Karpas-422 (cell line): ENCODE data around the gene ARPC4. TPM values are rescaled to one million over a fixed set of nuclear protein-coding genes. Genes with fewer than 3 reads are reported as not detected.

ENCODE experiments used
- DNase-seq: peaks from one replicate; pipeline ENCODE4 v3.0.0-alpha.2; 2015
- H2AFZ ChIP-seq: fragments of 200-600 bp; sonication (generic); 2 replicates; pipeline ENCODE4 v1.6.1; 2014; ENCODE audit warnings: antibody characterized with exemption, low read length, mixed read lengths
- H3K27ac ChIP-seq: fragments of 200-600 bp; sonication (generic); 2 replicates; pipeline ENCODE4 v1.5.1; 2014; ENCODE audit warnings: mild to moderate bottlenecking, low read length, moderate library complexity
- H3K27me3 ChIP-seq: fragments of 200-600 bp; sonication (generic); 2 replicates; pipeline ENCODE4 v1.6.1; 2014; ENCODE audit warnings: low read length, mixed read lengths
- H3K36me3 ChIP-seq: fragments of 200-600 bp; sonication (generic); 2 replicates; pipeline ENCODE4 v1.6.1; 2014; ENCODE audit warnings: low read length, mixed read lengths; ENCODE audit not compliant: insufficient read depth
- H3K4me1 ChIP-seq: fragments of 200-600 bp; sonication (generic); 2 replicates; pipeline ENCODE4 v1.6.1; 2014; ENCODE audit warnings: mild to moderate bottlenecking, low read length, mixed read lengths
- H3K4me2 ChIP-seq: fragments of 200-600 bp; sonication (generic); 2 replicates; pipeline ENCODE4 v1.6.1; 2014; ENCODE audit warnings: low read length, low read depth, mild to moderate bottlenecking; ENCODE audit not compliant: poor library complexity, severe bottlenecking
- H3K4me3 ChIP-seq: fragments of 200-600 bp; sonication (generic); 2 replicates; pipeline ENCODE4 v1.5.1; 2014; ENCODE audit warnings: mild to moderate bottlenecking, antibody characterized with exemption, low read length, mixed read lengths
- H3K79me2 ChIP-seq: fragments of 200-600 bp; sonication (generic); 2 replicates; pipeline ENCODE4 v1.6.1; 2014; ENCODE audit warnings: mild to moderate bottlenecking, low read length, mixed read lengths
- H3K9ac ChIP-seq: fragments of 200-600 bp; sonication (generic); 2 replicates; pipeline ENCODE4 v1.6.0; 2014; ENCODE audit warnings: low read length
- H3K9me2 ChIP-seq: fragments of 200-600 bp; sonication (generic), shearing (Covaris generic); replicated peaks from 2 replicates; pipeline ENCODE4 v1.6.0; 2014; ENCODE audit warnings: mild to moderate bottlenecking, low read length, moderate library complexity; ENCODE audit not compliant: insufficient read depth
- H3K9me3 ChIP-seq: fragments of 300-700, 200-600 bp; sonication (generic); 2 replicates; pipeline ENCODE4 v1.6.1; 2014; ENCODE audit warnings: low read length, mixed read lengths
- H4K20me1 ChIP-seq: fragments of 200-600 bp; sonication (generic); 2 replicates; pipeline ENCODE4 v1.6.1; 2014; ENCODE audit warnings: mild to moderate bottlenecking, antibody characterized with exemption, low read length, low read depth; ENCODE audit not compliant: insufficient read depth
- total RNA-seq: library from RNA; depleted of rRNA; stranded (reverse); fragments of >200 nt; shearing (Covaris generic); gene quantifications from 2 replicates; pipeline ENCODE4 v1.2.3, GENCODE V29; 2014; ENCODE audit warnings: low replicate concordance

The ARPC4 gene
- total RNA-seq, 1 experiment from 2014 or later: 102 TPM

DNA sequence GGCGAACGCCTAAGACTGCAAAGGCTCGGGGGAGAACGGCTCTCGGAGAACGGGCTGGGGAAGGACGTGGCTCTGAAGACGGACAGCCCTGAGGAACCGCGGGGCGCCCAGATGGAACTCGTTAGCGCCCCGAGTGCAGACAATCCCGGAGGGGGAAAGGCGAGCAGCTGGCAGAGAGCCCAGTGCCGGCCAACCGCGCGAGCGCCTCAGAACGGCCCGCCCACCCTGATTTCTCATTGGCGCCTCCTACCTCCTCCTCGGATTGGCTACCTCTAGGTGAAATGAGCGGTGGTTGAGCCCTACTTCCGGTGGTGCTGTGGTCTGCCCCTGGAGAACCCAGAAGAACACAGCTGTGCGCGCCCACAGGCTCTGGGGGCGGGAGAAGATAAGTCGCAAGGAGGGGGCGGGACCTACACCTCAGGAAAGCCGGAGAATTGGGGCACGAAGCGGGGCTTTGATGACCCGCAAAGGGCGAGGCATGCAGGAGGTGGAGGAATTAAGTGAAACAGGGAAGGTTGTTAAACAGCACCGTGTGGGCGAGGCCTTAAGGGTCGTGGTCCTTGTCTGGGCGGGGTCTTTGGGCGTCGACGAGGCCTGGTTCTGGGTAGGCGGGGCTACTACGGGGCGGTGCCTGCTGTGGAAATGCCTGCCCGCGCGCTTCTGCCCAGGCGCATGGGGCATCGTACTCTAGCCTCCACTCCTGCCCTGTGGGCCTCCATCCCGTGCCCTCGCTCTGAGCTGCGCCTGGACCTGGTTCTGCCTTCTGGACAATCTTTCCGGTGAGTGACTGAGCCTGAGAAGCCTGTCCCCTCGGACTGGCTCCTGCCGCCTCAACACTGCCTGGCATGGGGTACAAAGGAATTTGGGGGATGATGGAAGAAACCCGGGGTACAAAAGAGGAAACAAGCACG lies 43.0 kb upstream of the ARPC4 start, which contains the start of gene OGG1:
TSS of gene OGG1 (plus strand) at position 308 of the 911 bp plus-strand sequence. CDS start at position 643, 335 bp downstream.
- peaks cover 32% of the 10 kb centered on the region for H3K4me1 ChIP-seq
- no peaks in the 10 kb centered on the region for H3K27me3 ChIP-seq
- H4K20me1 ChIP-seq: no peaks in the 10 kb centered on the region
- H3K4me3 ChIP-seq: peak within 1 kb of the TSS; percentile 75
- H3K4me2 ChIP-seq: peak within 1 kb of the TSS; percentile 87
- peak within 1 kb of the TSS; percentile 55; the same call in 1 of the 2 replicates for H2AFZ ChIP-seq
- DNase-seq: peak; percentile 99
- peaks cover 22% of the 10 kb centered on the region; the same call in 1 of the 2 replicates for H3K36me3 ChIP-seq
- H3K9me3 ChIP-seq: no peaks in the 10 kb centered on the region
- peak within 1 kb of the TSS; percentile 72 for H3K27ac ChIP-seq
- peaks cover 19% of the 10 kb centered on the region for H3K79me2 ChIP-seq
- H3K9ac ChIP-seq: peak within 1 kb of the TSS; percentile 80
- H3K9me2 ChIP-seq: no peaks in the 10 kb centered on the region

DNA sequence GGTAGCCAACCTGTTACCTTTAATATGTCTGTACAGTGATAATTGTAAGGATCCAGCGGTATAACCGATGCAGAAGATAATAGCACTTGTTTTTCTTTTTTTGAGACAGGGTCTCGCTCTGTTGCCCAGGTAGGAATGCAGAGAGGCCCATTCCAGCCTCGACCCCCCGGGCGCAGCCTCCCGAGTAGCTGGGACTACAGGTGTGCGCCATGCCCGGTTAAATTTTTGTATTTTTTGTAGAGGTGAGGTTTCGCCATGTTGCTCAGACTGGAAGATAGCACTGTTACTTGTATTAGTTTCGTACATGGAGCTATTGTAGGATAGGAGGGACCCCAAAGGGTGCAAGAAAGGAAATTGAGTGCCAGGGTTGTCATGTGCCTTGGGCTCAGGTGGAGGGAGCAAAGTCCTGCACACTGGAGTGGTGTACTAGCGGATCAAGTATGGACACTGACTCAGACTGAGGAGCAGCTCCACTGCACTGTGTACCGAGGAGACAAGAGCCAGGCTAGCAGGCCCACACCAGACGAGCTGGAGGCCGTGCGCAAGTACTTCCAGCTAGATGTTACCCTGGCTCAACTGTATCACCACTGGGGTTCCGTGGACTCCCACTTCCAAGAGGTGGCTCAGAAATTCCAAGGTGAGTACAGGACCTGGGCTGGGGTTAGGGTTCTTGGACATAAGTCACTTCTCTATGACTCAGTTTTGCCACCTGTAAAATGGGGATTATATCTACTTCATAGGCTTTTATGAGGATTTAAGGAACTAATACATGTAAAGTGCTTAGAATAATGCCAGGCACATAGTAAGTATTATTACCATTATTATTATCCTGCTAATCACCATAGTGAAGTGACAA lies 42.1 kb upstream of the ARPC4 start:
- Histone ChIP-seq H3K36me3 (peaks cover 21% of the 10 kb centered on the region; the same call in 1 of the 2 replicates), H2AFZ (peak overlapping the region; percentile 55; the same call in 1 of the 2 replicates), H3K4me3 (peak overlapping the region; percentile 75), H3K27ac (peak overlapping the region; percentile 72), H4K20me1 (no peaks in the 10 kb centered on the region), H3K4me2 (peak overlapping the region; percentile 87), H3K79me2 (peaks cover 19% of the 10 kb centered on the region), H3K9ac (peak overlapping the region; percentile 80), H3K9me2 (no peaks in the 10 kb centered on the region), H3K27me3 (no peaks in the 10 kb centered on the region), H3K4me1 (peaks cover 32% of the 10 kb centered on the region), H3K9me3 (no peaks in the 10 kb centered on the region)
- DNase-seq: no peak

DNA sequence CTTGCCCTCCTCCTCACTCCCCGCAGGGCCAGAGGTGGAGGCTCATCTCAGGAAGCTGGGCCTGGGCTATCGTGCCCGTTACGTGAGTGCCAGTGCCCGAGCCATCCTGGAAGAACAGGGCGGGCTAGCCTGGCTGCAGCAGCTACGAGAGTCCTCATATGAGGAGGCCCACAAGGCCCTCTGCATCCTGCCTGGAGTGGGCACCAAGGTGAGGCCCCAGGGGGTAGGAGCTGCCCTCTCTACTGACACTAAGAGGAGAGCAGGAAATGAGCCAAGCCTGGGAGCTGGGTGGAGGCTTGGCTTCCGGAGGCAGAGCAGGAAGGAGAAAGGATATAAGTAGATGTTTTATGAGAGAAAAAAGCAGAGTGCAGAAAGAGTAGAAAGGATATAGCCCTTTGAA lies 38.2 kb upstream of the ARPC4 start:
- no peak overlapping the region for H3K4me3 ChIP-seq
- H3K9ac ChIP-seq: no peak overlapping the region
- H4K20me1 ChIP-seq: no peaks in the 10 kb centered on the region
- H3K9me2 ChIP-seq: no peaks in the 10 kb centered on the region
- no peak for DNase-seq
- peaks cover 19% of the 10 kb centered on the region for H3K79me2 ChIP-seq
- H2AFZ ChIP-seq: no peak overlapping the region
- H3K27ac ChIP-seq: no peak overlapping the region
- peaks cover 25% of the 10 kb centered on the region for H3K4me1 ChIP-seq
- H3K4me2 ChIP-seq: no peak overlapping the region
- peaks cover 9% of the 10 kb centered on the region for H3K36me3 ChIP-seq
- H3K27me3 ChIP-seq: no peaks in the 10 kb centered on the region
- no peaks in the 10 kb centered on the region for H3K9me3 ChIP-seq

DNA sequence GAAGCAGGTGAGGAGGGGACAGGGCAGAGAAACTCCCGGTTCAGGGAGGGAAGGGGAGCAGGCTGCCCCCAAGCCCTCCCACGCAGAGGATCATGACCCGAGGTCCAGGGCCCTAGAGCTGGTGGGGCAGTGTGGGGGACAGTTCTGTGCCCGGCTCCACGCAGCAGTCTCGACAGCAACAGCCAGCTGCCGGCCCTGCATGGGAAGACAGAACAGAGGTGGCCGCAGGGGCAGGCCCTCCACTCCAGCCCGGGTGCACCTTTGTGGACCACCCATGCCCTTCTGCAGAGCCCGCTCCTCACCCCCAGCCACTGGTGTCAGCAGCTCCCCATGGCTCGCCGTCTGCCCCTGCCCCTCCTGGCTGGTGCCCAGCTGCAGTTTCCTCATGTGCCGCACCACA lies 35.5 kb upstream of the ARPC4 start:
- H4K20me1 ChIP-seq: no peaks in the 10 kb centered on the region
- no peak overlapping the region for H3K27ac ChIP-seq
- no peak overlapping the region for H2AFZ ChIP-seq
- H3K4me3 ChIP-seq: no peak overlapping the region
- H3K36me3 ChIP-seq: peaks cover 9% of the 10 kb centered on the region
- no peak overlapping the region for H3K9ac ChIP-seq
- no peaks in the 10 kb centered on the region for H3K79me2 ChIP-seq
- H3K9me3 ChIP-seq: no peaks in the 10 kb centered on the region
- H3K4me2 ChIP-seq: no peak overlapping the region
- peaks cover 3% of the 10 kb centered on the region for H3K4me1 ChIP-seq
- H3K27me3 ChIP-seq: no peaks in the 10 kb centered on the region
- no peak for DNase-seq
- H3K9me2 ChIP-seq: no peaks in the 10 kb centered on the region

DNA sequence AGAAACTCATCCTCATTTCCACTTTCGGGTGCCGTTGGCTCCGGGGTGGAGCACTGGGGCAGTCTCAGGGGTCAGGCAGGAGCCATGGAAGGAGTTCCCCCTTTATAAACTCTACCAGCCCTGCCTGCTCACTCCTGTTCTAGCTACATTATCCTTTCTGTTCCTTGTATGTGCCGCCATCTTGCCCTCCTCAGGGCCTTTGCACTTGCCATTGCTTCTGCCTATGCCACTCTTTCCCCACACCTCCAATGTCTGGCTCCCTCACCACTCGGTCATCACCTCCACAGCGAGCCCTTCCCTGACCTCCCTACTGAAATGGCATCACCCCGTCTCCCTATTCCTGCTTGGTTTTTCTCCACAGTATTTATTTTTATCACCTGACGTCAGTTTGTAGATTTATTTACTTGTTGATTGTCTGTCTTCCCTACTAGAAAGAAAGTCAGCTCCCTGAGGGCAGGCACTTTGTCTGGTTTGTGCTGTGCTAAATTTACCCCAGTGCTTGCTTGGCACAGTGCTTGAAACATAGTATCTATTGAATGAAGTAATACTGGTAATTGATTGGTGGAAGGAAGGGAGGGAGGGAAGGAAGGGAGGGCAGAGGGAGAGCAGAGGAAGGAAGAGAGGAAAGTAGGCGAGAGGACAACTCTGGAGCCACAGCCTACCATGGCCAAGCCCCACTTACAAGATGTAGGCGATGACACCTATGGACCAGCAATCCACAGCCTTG lies 31.9 kb upstream of the ARPC4 start:
- no peak for DNase-seq
- Histone ChIP-seq H4K20me1 (no peaks in the 10 kb centered on the region), H3K79me2 (no peaks in the 10 kb centered on the region), H3K4me3 (no peak overlapping the region), H2AFZ (no peak overlapping the region), H3K4me2 (no peak overlapping the region), H3K9me2 (no peaks in the 10 kb centered on the region), H3K27me3 (no peaks in the 10 kb centered on the region), H3K36me3 (peaks cover 9% of the 10 kb centered on the region), H3K9ac (no peak overlapping the region), H3K27ac (no peak overlapping the region), H3K4me1 (peaks cover 9% of the 10 kb centered on the region), H3K9me3 (no peaks in the 10 kb centered on the region)

DNA sequence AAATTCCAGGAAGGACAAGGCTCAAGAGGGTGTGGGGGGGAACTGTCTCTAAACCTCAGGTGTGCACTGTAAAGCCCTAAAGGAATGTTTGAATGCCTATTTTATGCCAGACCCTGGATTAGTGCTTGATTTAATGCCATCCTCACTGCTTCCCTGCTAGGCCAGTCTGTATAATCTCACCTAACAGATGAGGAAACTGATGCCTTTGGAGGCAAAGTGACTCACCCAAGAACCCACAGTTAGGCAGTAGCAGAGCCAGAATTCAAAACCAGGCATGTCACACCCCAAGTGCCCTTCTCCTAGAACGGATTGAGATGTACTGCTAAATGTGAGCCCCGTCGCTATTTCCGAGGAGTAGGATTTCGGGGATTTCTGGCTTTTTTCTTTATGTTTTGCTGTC lies 31.0 kb upstream of the ARPC4 start:
- H3K9me2 ChIP-seq: no peaks in the 10 kb centered on the region
- H3K27ac ChIP-seq: no peak overlapping the region
- H3K4me3 ChIP-seq: no peak overlapping the region
- no peaks in the 10 kb centered on the region for H3K27me3 ChIP-seq
- H3K4me1 ChIP-seq: peaks cover 19% of the 10 kb centered on the region
- H4K20me1 ChIP-seq: no peaks in the 10 kb centered on the region
- no peaks in the 10 kb centered on the region for H3K9me3 ChIP-seq
- no peaks in the 10 kb centered on the region for H3K79me2 ChIP-seq
- no peak overlapping the region for H3K9ac ChIP-seq
- H2AFZ ChIP-seq: no peak overlapping the region
- H3K4me2 ChIP-seq: no peak overlapping the region
- no peak for DNase-seq
- peaks cover 9% of the 10 kb centered on the region for H3K36me3 ChIP-seq

DNA sequence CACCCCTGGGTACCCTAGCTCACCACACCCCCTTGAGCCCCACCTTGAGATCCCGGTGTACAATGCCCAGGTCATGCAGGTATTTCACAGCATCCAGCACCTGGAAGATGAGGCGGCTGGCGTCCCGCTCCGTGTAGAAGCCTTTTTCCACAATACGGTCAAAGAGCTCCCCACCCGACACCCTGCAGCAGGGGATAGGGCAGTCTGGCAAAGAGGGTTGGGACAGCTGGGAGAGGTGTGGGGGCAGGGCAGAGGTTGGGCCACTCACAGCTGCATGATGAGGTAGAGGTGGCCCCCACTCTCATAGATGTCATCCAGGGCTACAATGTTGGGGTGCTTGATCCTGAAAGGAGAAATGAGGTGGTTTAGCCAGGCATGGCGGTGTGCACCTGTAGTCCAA lies 30.0 kb upstream of the ARPC4 start:
- H3K27me3 ChIP-seq: no peaks in the 10 kb centered on the region
- DNase-seq: no peak
- no peaks in the 10 kb centered on the region for H3K9me2 ChIP-seq
- H2AFZ ChIP-seq: no peak overlapping the region
- no peak overlapping the region for H3K27ac ChIP-seq
- H3K79me2 ChIP-seq: peaks cover 3% of the 10 kb centered on the region; the same call in 1 of the 2 replicates
- no peak overlapping the region for H3K4me3 ChIP-seq
- H3K36me3 ChIP-seq: peaks cover 9% of the 10 kb centered on the region
- H3K4me2 ChIP-seq: no peak overlapping the region
- H3K9ac ChIP-seq: no peak overlapping the region
- no peaks in the 10 kb centered on the region for H4K20me1 ChIP-seq
- no peaks in the 10 kb centered on the region for H3K9me3 ChIP-seq
- peaks cover 28% of the 10 kb centered on the region for H3K4me1 ChIP-seq
